K562 (cell line): ENCODE data around the gene ADCY4. TPM values are rescaled to one million over a fixed set of nuclear protein-coding genes. Genes with fewer than 3 reads are reported as not detected.

ENCODE experiments used
- ASH1L ChIP-seq: fragments of 450-650 bp; IDR thresholded peaks from 2 replicates; pipeline ENCODE4 v1.6.1; 2018; ENCODE audit warnings: borderline replicate concordance, mild to moderate bottlenecking, low read depth; ENCODE audit not compliant: partially characterized antibody
- CREM ChIP-seq: IDR thresholded peaks from 2 replicates; pipeline ENCODE4 v1.6.1; 2014; ENCODE audit warnings: antibody characterized with exemption, low read depth
- E2F5 ChIP-seq: sonication (generic); formaldehyde crosslinking; IDR thresholded peaks from 2 replicates; pipeline ENCODE4 v1.8.0; 2022; ENCODE audit warnings: mild to moderate bottlenecking, missing genetic modification reagents
- HMG20A ChIP-seq: fragments of 450-650 bp; formaldehyde crosslinking; conservative IDR thresholded peaks from 2 replicates; pipeline ENCODE4 v1.4.0; 2020; ENCODE audit warnings: mild to moderate bottlenecking, mixed read lengths
- HNRNPK ChIP-seq: fragments of 200-400 bp; formaldehyde crosslinking; IDR thresholded peaks from one replicate; pipeline ENCODE4 v1.6.1; 2018; ENCODE audit warnings: mild to moderate bottlenecking, low read depth, low read length; ENCODE audit not compliant: poor library complexity, severe bottlenecking
- MAFK ChIP-seq: IDR thresholded peaks from 2 replicates; pipeline ENCODE4 v1.6.1; 2011; ENCODE audit warnings: low read length, improper control_type of control experiment
- NCOR1 ChIP-seq: fragments of 450-650 bp; IDR thresholded peaks from 2 replicates; pipeline ENCODE4 v1.6.1; 2016; ENCODE audit warnings: mild to moderate bottlenecking, moderate library complexity
- POU5F1 ChIP-seq: fragments of 150-350 bp; IDR thresholded peaks from 2 replicates; pipeline ENCODE4 v1.6.1; 2014; ENCODE audit warnings: borderline replicate concordance, low read length, low read depth, mild to moderate bottlenecking; ENCODE audit not compliant: partially characterized antibody
- RB1 ChIP-seq: fragments of 450-650 bp; IDR thresholded peaks from 2 replicates; pipeline ENCODE4 v1.6.1; 2017; ENCODE audit warnings: low read depth, mild to moderate bottlenecking
- RBM25 ChIP-seq: fragments of 200-400 bp; formaldehyde crosslinking; IDR thresholded peaks from 2 replicates; pipeline ENCODE4 v1.6.1; 2018; ENCODE audit warnings: low read length, low read depth, moderate library complexity; ENCODE audit not compliant: severe bottlenecking
- RBM34 ChIP-seq: fragments of 200-400 bp; formaldehyde crosslinking; IDR thresholded peaks from 2 replicates; pipeline ENCODE4 v1.6.1; 2018; ENCODE audit warnings: low read length, borderline replicate concordance; ENCODE audit not compliant: insufficient read depth
- SMAD3 ChIP-seq: fragments of 450-650 bp; formaldehyde crosslinking; conservative IDR thresholded peaks from 2 replicates; pipeline ENCODE4 v1.4.0; 2020; ENCODE audit warnings: mild to moderate bottlenecking
- STAT6 ChIP-seq: sonication (generic); formaldehyde crosslinking; IDR thresholded peaks from 2 replicates; pipeline ENCODE4 v1.8.1; 2023; ENCODE audit warnings: mild to moderate bottlenecking, missing genetic modification reagents
- THAP7 ChIP-seq: fragments of 250-450 bp; sonication (Bioruptor Pico); IDR thresholded peaks from 2 replicates; pipeline ENCODE4 v1.5.0; 2021
- ZBED1 ChIP-seq: IDR thresholded peaks from 2 replicates; pipeline ENCODE4 v1.6.1; 2014
- ZBTB12 ChIP-seq: fragments of 250-450 bp; sonication (Bioruptor Pico); IDR thresholded peaks from 2 replicates; pipeline ENCODE4 v1.4.0; 2020
- ZNF212 ChIP-seq: fragments of 450-650 bp; formaldehyde crosslinking; IDR thresholded peaks from 2 replicates; pipeline ENCODE4 v1.4.0; 2020; ENCODE audit warnings: mild to moderate bottlenecking
- ZNF253 ChIP-seq: fragments of 250-450 bp; sonication (Bioruptor Pico); conservative IDR thresholded peaks from 2 replicates; pipeline ENCODE4 v1.6.1; 2021; ENCODE audit warnings: mild to moderate bottlenecking
- ZNF354B ChIP-seq: fragments of 250-450 bp; sonication (Bioruptor Pico); IDR thresholded peaks from 2 replicates; pipeline ENCODE4 v1.4.0; 2020
- ZNF41 ChIP-seq: fragments of 250-450 bp; sonication (Bioruptor Pico); conservative IDR thresholded peaks from 2 replicates; pipeline ENCODE4 v1.4.0; 2020; ENCODE audit warnings: mild to moderate bottlenecking
- ZNF655 ChIP-seq: fragments of 250-450 bp; sonication (Bioruptor Pico); IDR thresholded peaks from 2 replicates; pipeline ENCODE4 v1.5.0; 2021
- ZNF707 ChIP-seq: fragments of 250-450 bp; sonication (Bioruptor Pico); conservative IDR thresholded peaks from 2 replicates; pipeline ENCODE4 v1.8.0; 2022; ENCODE audit warnings: inconsistent platforms, mild to moderate bottlenecking, moderate library complexity
- ZNF778 ChIP-seq: fragments of 450-650 bp; formaldehyde crosslinking; IDR thresholded peaks from 2 replicates; pipeline ENCODE4 v1.4.0; 2020; ENCODE audit warnings: mild to moderate bottlenecking, moderate library complexity
- polyA plus RNA-seq, 8 experiments: library from polyadenylated mRNA; depleted of rRNA in 4 of 8; stranded (reverse) in 5 of 8; unstranded in 3 of 8; fragments of >200 nt; fragmentation: Nextera tagmentation in 2 of 8; fragmentation: Illumina TruSeq in 1 of 8; extraction: Ambion mirVana in 2 of 8; extraction: Trizol in 1 of 8; gene quantifications; 2 replicates each; pipeline versions ENCODE4 v1.2.1 to v1.2.3, GENCODE V29; 2011 to 2014; ENCODE audit warnings: inconsistent platforms in 1 of 8, missing spikeins in 1 of 8
- total RNA-seq, 7 experiments: library from RNA; depleted of rRNA in 6 of 7; stranded (reverse); fragments of >200 nt in 6 of 7; fragmentation: Illumina TruSeq in 2 of 7; extraction: Trizol in 2 of 7; gene quantifications; 2 replicates each; pipeline versions ENCODE4 v1.2.1 to v1.2.3, GENCODE V29; 2011 to 2021; ENCODE audit warnings: low replicate concordance in 1 of 7

ADCY4 gene
- total and polyA plus RNA-seq, 9 of the 15 experiments (the other 6 are each of a cell fraction or from before 2014, with no cell fraction given): 0.04 to 0.31 (median 0.15) TPM; not detected in 2

GRCh38 chr14:24299255-24300191, 35.3 kb downstream of the ADCY4 start, which contains the start of the genes DHRS1 and NOP9 (continued):
- TF ChIP-seq MAFK (no peak), ZBTB12 (peak; percentile 98), ZNF778 (CRISPR knock-in tag) (no peak), HNRNPK (no peak), ZNF212 (CRISPR knock-in tag) (no peak), HMG20A (CRISPR knock-in tag) (no peak), E2F5 (CRISPR knock-in tag) (no peak), SMAD3 (CRISPR knock-in tag) (no peak), ZNF707 (CRISPR knock-in tag) (no peak), POU5F1 (no peak), ZNF354B (CRISPR knock-in tag) (no peak), ZNF655 (CRISPR knock-in tag) (no peak), ZNF253 (no peak), ZBED1 (no peak), NCOR1 (no peak), ASH1L (no peak), THAP7 (CRISPR knock-in tag) (no peak), RBM25 (no peak), RB1 (peak; percentile 17; the same call in 1 of the 2 replicates), STAT6 (CRISPR knock-in tag) (no peak), RBM34 (no peak), CREM (peak; percentile 100), ZNF41 (CRISPR knock-in tag) (no peak)
